ENCODE results near the gene ADGRV1. TPM values are rescaled to one million over a fixed set of nuclear protein-coding genes. Genes with fewer than 3 reads are reported as not detected.
A peak's percentile ranks its signal among the peaks of the same experiment; 100 is the strongest.

Gene ADGRV1
- total and polyA plus RNA-seq, 9 of the 15 experiments (the other 6 are each of a cell fraction or from before 2014, with no cell fraction given), result 21.7 to 156 (median 58.2) TPM

DNA sequence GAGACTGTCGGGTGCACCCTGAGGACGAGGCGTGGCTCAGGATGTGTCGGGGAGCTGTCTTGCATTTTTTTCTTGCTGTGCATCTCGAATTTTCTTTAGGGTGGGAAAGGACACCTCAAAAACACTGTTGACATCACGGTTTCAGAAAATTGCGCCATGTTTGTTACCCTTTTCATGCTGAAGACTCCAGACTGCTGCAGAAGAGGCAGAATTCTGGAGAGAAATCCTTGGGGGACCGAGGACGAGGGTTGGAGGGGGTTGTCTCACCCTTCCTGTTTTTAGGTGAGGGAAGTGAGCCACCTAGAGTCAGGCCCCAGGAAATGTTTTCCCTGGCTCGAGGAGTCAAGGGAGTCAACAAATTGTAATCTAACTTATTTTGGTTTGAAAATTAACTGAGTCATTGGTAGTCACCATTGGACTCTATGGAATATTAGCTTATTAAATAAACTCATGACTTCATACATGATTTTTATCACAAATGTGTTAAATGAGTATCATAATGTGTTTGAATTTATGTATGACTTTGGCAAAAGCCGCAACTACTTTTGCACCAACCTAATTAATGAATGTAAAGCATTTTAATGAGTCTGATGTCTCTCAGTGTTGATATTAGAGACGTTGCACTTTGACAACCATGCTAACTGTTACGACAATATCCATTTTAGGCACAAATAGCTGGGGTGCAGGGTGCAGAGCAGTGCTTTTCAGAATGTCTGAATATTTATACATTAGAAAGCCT lies 28.5 kb upstream of the ADGRV1 start (continued):
- TF ChIP-seq, protein P1, sequence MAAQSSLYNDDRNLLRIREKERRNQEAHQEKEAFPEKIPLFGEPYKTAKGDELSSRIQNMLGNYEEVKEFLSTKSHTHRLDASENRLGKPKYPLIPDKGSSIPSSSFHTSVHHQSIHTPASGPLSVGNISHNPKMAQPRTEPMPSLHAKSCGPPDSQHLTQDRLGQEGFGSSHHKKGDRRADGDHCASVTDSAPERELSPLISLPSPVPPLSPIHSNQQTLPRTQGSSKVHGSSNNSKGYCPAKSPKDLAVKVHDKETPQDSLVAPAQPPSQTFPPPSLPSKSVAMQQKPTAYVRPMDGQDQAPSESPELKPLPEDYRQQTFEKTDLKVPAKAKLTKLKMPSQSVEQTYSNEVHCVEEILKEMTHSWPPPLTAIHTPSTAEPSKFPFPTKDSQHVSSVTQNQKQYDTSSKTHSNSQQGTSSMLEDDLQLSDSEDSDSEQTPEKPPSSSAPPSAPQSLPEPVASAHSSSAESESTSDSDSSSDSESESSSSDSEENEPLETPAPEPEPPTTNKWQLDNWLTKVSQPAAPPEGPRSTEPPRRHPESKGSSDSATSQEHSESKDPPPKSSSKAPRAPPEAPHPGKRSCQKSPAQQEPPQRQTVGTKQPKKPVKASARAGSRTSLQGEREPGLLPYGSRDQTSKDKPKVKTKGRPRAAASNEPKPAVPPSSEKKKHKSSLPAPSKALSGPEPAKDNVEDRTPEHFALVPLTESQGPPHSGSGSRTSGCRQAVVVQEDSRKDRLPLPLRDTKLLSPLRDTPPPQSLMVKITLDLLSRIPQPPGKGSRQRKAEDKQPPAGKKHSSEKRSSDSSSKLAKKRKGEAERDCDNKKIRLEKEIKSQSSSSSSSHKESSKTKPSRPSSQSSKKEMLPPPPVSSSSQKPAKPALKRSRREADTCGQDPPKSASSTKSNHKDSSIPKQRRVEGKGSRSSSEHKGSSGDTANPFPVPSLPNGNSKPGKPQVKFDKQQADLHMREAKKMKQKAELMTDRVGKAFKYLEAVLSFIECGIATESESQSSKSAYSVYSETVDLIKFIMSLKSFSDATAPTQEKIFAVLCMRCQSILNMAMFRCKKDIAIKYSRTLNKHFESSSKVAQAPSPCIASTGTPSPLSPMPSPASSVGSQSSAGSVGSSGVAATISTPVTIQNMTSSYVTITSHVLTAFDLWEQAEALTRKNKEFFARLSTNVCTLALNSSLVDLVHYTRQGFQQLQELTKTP (IDR thresholded peaks at IDR 0.05; ENCODE audit: low read depth in 1 of 2, partially characterized antibody in 2 of 2), result peak in 1 of 2 experiments; percentile 54
- TF ChIP-seq ZNF436 (CRISPR knock-in tag; IDR thresholded peaks at IDR 0.05), result no peak
- no peak for TF ChIP-seq CUX1 (CRISPR knock-in tag; IDR thresholded peaks at IDR 0.05)
- no peak; the same call in 1 of the 2 replicates for TF ChIP-seq ESRRA (IDR thresholded peaks at IDR 0.05; ENCODE audit: borderline replicate concordance, low read depth)
- no peak for TF ChIP-seq PHF8 (IDR thresholded peaks at IDR 0.05; ENCODE audit: borderline replicate concordance, low read length)
- TF ChIP-seq NFXL1 (CRISPR knock-in tag; IDR thresholded peaks at IDR 0.05), result no peak
- TF ChIP-seq, protein P2, sequence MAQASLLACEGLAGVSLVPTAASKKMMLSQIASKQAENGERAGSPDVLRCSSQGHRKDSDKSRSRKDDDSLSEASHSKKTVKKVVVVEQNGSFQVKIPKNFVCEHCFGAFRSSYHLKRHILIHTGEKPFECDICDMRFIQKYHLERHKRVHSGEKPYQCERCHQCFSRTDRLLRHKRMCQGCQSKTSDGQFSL (CRISPR knock-in tag; IDR thresholded peaks at IDR 0.05), result no peak
- TF ChIP-seq, protein P2 (tag; IDR thresholded peaks at IDR 0.05), result no peak
- no peak for TF ChIP-seq KLF1 (tag; IDR thresholded peaks at IDR 0.05)
- TF ChIP-seq STAG1 (CRISPR knock-in tag; IDR thresholded peaks at IDR 0.05; ENCODE audit: borderline replicate concordance), result no peak
- no peak for TF ChIP-seq E2F3 (CRISPR knock-in tag; IDR thresholded peaks at IDR 0.05)
- no peak for TF ChIP-seq KDM4B (IDR thresholded peaks at IDR 0.05; ENCODE audit: borderline replicate concordance in 2 of 2, low read depth in 1 of 2)
- TF ChIP-seq, protein P3, sequence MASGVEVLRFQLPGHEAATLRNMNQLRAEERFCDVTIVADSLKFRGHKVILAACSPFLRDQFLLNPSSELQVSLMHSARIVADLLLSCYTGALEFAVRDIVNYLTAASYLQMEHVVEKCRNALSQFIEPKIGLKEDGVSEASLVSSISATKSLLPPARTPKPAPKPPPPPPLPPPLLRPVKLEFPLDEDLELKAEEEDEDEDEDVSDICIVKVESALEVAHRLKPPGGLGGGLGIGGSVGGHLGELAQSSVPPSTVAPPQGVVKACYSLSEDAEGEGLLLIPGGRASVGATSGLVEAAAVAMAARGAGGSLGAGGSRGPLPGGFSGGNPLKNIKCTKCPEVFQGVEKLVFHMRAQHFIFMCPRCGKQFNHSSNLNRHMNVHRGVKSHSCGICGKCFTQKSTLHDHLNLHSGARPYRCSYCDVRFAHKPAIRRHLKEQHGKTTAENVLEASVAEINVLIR (CRISPR knock-in tag; IDR thresholded peaks at IDR 0.05), result no peak
- no peak for TF ChIP-seq MCM7 (IDR thresholded peaks at IDR 0.05)
- TF ChIP-seq HNRNPUL1 (IDR thresholded peaks at IDR 0.05; ENCODE audit: low read length), result no peak
- no peak for TF ChIP-seq PHF20 (IDR thresholded peaks at IDR 0.05; ENCODE audit: partially characterized antibody)

All from K562 (cell line).